Measurements from ENCODE around the gene SPAG16.

Gene SPAG16

DNA sequence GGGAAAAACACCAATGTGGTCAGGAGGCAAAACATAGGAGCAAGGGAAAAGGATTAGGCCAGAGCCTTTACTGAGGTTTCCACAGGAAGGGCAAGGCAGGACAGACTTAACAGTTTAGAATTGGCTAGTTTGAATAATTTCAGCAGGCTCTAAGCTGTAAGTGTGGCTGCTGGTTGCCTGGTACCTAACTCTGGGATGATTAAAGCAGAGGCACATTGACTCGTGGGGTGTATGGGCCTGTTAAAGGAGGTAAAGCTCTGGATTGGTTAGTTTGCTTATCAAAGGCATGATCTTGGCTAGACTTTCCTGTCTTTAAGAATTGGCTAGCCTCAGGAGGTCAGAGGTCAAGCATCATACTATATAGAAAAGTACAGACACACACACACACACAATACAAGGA, 132.6 kb downstream of the SPAG16 start:
- no peak for TF ChIP-seq GATA2 (IDR thresholded peaks at IDR 0.05; ENCODE audit: low read depth, low read length)
- TF ChIP-seq GATA3 (IDR thresholded peaks at IDR 0.05; ENCODE audit: low read depth, low read length): no peak

DNA sequence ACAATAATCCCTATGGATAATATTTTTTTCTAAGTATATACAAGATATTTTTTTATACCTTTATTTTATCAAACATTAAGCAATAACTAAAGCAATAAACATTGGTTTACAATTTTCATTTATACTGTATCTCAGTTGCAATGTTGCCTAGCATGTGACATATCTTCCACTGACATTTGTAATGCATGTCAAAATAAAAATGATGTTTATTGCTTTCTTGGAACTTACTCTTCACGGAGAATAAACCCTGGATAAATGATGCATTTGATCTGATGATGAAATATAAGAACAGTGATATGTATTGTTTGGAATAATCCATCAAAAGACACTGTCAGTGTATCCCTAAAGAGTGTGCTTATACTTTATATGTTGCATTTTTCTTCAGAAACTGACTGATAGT, 135.7 kb downstream of the SPAG16 start:
- TF ChIP-seq GATA3 (IDR thresholded peaks at IDR 0.05; ENCODE audit: low read depth, low read length) (no peak), GATA2 (IDR thresholded peaks at IDR 0.05; ENCODE audit: low read depth, low read length) (no peak)

DNA sequence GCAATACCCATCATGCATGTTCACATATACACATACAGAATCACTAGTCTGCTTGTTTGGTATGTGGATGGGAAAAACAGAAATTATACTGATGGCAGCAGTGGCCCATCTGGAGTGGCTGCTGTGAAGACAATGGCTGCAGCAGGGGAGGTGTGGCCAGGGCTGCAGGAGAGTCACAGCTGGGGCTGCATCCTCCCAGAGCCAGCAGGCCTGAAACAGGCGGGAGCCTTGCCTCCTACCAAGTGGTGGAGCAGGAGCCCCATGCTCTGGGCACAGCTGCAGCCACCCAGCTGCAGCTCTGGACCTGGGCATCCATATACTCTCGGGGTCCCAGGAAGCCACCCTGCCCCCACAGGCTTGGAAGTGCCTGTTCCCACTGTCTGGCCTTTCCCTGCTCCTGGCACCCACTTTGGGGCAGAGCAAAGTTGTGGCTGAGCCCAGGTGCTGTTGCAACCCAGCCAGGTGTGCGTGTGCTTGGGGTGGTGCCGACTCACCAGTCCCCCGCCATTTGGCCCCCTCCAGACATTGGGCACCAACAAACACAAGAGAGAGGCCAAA, 136.6 kb downstream of the SPAG16 start:
- TF ChIP-seq GATA3 (IDR thresholded peaks at IDR 0.05; ENCODE audit: low read depth, low read length) (no peak), GATA2 (IDR thresholded peaks at IDR 0.05; ENCODE audit: low read depth, low read length) (no peak)

DNA sequence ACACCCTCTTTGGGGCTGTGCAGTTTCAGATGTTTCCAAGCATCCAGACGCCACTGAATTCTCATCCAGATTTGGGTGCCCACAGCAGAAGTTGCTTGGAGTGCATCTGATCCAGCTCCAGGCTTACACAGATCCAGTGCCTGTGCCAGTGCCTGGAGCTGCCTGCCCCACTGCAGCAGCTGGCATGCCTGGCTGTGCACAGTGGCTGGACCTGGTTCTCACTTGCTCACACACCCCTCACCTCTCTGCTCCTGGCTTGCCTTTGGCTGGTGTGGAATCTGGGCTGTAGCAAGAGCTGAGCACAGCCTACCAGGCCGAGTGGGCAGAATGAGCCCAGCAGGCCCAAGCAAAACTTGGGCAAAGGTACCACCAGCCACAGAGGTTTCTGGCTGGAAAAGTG, 137.9 kb downstream of the SPAG16 start:
- no peak for TF ChIP-seq GATA2 (IDR thresholded peaks at IDR 0.05; ENCODE audit: low read depth, low read length)
- no peak for TF ChIP-seq GATA3 (IDR thresholded peaks at IDR 0.05; ENCODE audit: low read depth, low read length)

DNA sequence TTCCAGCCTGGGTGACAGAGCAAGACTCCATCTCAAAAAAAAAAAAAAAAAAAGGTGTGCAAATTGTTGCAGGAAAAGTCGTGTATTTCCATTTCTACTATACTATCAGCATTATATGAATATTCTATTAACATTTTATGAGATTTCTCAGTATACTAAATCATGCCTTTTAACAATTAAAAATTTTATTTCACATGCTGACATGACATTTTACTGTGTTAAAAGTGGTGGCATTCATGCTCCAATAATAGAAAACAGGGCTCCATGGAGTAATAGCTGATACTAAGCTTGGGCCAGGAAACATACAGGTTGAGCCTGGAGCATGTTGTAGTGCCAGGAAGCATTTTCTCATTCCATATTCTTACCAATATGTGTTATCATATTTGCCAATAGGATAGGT, 141.4 kb downstream of the SPAG16 start:
- TF ChIP-seq GATA2 (IDR thresholded peaks at IDR 0.05; ENCODE audit: low read depth, low read length) (no peak), GATA3 (IDR thresholded peaks at IDR 0.05; ENCODE audit: low read depth, low read length) (no peak)

DNA sequence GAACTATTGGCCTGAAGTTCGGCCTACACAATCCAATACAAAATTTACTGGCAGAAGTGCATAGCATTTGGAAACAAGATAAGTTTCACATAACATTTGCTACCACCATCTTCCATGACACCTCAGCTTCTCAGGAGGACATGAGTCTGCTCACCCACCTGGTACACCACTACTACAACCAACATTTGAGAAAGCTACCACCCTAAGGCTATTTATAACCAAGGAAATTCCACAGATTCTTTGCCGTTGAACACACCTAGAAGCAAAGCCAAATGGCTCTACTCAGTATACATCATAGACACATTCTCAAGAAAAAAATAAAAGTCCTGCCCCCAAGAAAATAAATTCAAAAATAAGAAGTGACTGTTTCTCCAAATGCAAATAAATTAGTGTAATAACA, 145.3 kb downstream of the SPAG16 start:
- TF ChIP-seq GATA2 (IDR thresholded peaks at IDR 0.05; ENCODE audit: low read depth, low read length): no peak
- no peak for TF ChIP-seq GATA3 (IDR thresholded peaks at IDR 0.05; ENCODE audit: low read depth, low read length)

DNA sequence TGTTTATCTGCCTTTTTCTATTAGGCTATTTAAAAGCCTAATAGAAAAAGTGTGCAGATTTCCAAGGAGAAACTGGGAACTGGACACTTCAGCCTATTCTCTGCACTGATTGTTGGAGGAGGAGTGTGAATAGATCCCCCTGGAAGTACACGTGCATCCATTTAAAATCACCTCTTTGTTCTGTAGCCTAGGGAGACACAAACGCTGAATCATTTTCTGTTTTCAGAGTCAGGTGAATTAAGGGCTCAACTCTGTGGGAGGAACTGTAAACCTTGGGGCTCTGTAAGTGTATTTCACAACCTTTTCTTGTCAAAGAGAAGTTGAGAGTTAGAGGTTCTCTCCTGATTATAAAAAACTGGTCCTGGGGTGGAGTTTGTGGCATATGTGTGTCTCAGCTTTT, 159.7 kb downstream of the SPAG16 start:
- no peak for TF ChIP-seq GATA3 (IDR thresholded peaks at IDR 0.05; ENCODE audit: low read depth, low read length)
- no peak for TF ChIP-seq GATA2 (IDR thresholded peaks at IDR 0.05; ENCODE audit: low read depth, low read length)

DNA sequence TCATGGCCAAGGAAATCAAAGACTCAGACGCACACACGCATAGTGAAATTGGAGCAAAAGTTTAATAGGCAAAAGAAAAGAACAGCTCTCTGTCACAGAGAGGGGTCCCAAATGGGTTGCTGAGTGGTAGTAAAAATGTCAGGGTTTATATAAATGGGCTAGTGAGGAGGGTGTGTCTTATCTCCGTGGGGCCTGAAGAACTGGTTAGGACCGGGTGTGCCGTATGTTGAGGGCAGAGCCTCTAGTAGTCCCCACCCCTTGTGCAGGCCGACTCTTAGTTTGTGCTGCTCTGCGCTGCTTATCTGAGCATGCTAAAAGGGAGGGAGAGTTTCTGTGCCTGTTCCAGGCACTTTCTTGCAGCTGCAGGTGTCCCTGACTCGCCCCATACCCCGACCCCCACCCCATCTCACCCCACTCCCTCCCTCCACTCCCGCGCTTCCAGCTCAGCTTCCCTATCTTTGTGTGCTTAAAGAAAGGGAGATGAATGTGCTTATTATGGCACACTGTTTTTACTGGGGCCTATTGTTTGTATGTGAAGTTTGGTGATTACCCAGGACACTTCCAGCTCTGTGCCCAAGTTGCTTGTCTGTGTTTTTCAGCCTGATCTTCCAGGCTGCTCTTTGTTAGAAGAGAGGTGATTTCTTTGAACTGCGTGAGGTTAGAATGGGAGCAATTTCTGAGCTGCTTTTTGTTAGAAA, 167.4 kb downstream of the SPAG16 start:
- TF ChIP-seq GATA3 (IDR thresholded peaks at IDR 0.05; ENCODE audit: low read depth, low read length): no peak
- no peak for TF ChIP-seq GATA2 (IDR thresholded peaks at IDR 0.05; ENCODE audit: low read depth, low read length)

DNA sequence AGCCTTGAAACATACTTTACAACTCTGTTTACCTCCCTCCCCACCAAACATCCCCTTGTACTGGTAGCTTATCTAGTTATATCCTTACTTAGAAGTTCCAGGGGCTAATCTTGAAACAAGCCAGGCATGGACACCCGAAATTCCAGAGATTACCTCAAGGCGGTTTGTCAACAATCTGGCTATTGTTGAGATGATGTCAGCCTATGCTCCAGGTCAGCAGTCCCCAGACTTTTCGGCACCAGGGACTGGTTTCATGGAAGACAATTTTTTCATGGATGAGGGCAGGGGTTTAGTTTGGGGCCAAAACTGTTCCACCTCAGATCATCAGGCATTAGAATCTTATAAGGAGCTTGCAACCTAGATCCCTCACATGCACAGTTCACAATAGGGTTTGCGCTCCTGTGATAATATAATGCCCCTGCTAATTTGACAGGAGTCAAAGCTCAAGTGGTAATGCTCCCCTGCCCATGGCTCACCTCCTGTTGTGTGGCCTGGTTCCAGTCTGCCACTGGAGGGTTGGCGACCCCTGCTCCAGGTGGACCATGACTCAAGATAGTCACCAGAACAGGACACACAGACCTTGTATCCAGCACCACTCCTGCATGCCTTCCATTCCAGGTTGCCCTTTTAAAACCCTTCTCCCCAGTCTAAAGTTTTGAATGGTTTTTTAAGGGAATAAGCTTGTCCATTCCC, 171.2 kb downstream of the SPAG16 start:
- TF ChIP-seq GATA3 (IDR thresholded peaks at IDR 0.05; ENCODE audit: low read depth, low read length) (no peak), GATA2 (IDR thresholded peaks at IDR 0.05; ENCODE audit: low read depth, low read length) (no peak)

DNA sequence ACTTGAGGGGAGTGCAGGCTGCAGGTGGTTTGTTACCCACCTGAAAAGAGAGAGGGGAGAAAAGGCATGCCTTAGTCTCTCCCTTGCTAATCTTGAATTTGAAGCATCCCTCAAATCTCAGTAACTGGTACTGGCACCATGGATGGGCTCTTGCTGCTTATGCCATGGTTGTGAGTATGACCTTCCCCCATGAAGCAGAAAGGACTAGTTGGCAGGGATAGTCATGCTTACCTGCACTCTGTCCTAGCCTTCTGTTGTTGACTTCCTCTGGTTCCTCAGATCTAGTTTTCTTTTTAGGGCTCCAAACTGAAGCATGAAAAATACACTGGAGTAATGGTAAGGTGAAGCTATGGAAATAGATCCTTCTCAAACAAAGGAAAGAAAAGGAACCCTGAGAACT, 191.2 kb downstream of the SPAG16 start:
- no peak for TF ChIP-seq GATA3 (IDR thresholded peaks at IDR 0.05; ENCODE audit: low read depth, low read length)
- no peak for TF ChIP-seq GATA2 (IDR thresholded peaks at IDR 0.05; ENCODE audit: low read depth, low read length)

DNA sequence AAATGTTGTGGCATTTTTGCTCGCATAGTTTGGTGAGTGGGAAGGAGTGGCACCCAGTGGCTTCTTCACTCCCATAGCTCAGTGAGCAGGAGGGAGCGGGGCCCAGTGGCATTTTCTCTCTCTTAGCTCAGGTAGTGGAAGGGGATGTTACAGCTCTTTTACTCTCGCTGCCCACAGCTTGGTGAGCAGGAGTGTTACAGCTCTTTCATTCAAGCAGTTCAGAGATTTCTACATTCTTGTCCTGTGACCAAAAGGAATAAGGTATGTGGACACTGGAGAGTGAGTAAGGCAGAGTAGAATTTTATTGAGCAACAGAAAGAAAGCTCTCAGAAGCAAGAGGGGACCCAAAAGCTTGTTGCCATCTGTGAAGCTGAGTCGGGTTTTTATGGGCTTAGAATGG, 192.4 kb downstream of the SPAG16 start:
- TF ChIP-seq GATA2 (IDR thresholded peaks at IDR 0.05; ENCODE audit: low read depth, low read length): no peak
- no peak for TF ChIP-seq GATA3 (IDR thresholded peaks at IDR 0.05; ENCODE audit: low read depth, low read length)

DNA sequence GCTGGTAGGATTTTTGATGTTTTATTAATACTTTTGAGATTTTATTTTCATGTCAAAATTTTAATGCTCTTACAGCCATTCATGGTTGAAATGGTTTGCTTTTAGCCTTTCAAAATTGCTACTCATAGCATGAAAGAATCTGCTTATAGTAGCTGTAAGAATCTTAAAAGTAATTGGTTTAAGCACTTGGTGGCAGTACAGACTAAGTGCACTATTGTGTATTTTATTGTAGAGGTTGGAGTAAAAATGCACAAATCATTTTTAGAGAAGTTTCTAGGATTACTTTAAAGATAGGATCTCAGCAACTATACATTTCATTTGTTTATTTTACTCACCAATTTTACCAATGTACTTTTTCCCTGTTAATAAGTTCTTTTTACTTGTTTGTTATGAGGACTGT, 205.8 kb downstream of the SPAG16 start:
- TF ChIP-seq GATA3 (IDR thresholded peaks at IDR 0.05; ENCODE audit: low read depth, low read length) (no peak), GATA2 (IDR thresholded peaks at IDR 0.05; ENCODE audit: low read depth, low read length) (no peak)

DNA sequence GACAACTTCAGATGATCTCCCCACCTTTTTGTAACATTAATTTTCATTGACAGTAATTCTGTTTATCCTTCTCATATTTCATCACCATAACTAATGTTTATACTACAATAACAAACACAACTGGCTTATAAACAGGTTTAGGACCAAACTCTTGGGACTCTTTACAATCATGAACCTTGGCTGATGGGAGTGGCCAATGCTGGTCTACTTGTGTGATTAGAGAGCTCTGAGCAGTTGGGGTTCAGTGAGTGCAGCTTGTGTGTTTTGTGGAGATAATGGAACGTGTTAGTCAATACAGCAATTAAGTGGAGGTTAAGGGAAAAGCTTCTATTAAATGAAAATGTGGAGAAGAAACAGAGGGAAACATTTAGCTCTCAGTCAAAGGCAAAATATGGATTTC, 207.1 kb downstream of the SPAG16 start:
- TF ChIP-seq GATA2 (IDR thresholded peaks at IDR 0.05; ENCODE audit: low read depth, low read length) (no peak), GATA3 (IDR thresholded peaks at IDR 0.05; ENCODE audit: low read depth, low read length) (no peak)

DNA sequence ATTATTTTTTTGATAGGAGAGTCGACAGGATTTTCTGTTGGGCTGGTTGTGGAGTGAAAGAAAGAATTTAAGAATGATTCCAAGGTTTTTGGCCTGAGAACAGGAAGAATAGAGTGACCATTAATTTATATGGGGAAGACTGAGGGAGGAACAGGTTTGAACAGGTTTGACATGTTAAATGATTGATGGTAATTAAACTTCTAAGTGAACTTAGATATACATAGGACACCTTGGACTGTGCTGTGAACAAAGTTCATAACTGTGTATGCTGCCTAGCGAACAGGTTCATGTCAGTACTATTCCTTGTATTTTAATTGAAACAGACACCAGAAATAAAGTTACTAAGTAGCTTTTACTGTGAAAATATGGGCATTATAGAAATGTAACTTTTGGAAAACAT, 212.0 kb downstream of the SPAG16 start:
- TF ChIP-seq GATA3 (IDR thresholded peaks at IDR 0.05; ENCODE audit: low read depth, low read length) (no peak), GATA2 (IDR thresholded peaks at IDR 0.05; ENCODE audit: low read depth, low read length) (no peak)

DNA sequence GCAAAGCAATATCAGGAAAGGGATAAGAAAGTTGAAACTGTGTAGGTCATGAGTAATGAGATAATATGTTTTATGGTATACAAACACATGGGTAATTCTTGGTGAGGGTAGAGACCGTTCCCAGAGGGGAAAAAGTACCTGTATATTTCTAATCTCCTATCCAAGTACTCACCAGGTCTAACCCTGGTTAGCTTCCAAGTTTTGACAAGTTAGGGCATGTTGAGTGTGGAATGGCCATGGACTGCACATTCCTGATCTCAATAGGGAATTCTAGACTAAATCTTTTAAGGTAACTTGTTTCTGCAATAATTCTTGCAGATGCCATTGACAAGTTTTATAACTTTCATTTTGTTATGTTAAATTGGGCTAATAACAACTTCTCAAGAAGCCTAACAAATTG, 216.6 kb downstream of the SPAG16 start:
- TF ChIP-seq GATA2 (IDR thresholded peaks at IDR 0.05; ENCODE audit: low read depth, low read length) (no peak), GATA3 (IDR thresholded peaks at IDR 0.05; ENCODE audit: low read depth, low read length) (no peak)

Data from SH-SY5Y (cell line).